Measurements from ENCODE around the gene MRPS23. TPM values are rescaled to one million over a fixed set of nuclear protein-coding genes. Genes with fewer than 3 reads are reported as not detected.

The MRPS23 gene
- total and polyA plus RNA-seq, 2 of the 4 experiments (the other 2 are of a cell fraction) = 23.5 to 37.3 TPM

GRCh38 chr17:57875290-57876022, 25.6 kb upstream of the MRPS23 start:
- in situ Hi-C loops (cut with MboI; ENCODE audit: low sequenced_read_pairs) = no loop called here
- intact Hi-C loops (cut with micrococcal nuclease) = loop anchor here (1.0 to 2.0 kb wide), 5 partner anchors 14 to 112 kb away; partner anchors contain the start of gene CUEDC1
- dilution Hi-C loops (cut with HindIII; ENCODE audit: low sequenced_read_pairs, unreplicated experiment) = no loop called here
- TF ChIP-seq FOS (IDR thresholded peaks at IDR 0.05; ENCODE audit: low read depth, low read length) (peak; percentile 72; the same call in 1 of the 2 replicates), ELK1 (IDR thresholded peaks at IDR 0.05; ENCODE audit: borderline replicate concordance, low read depth, low read length) (no peak), USF2 (IDR thresholded peaks at IDR 0.05; ENCODE audit: low read depth, low read length) (no peak), MAFK (IDR thresholded peaks at IDR 0.05; ENCODE audit: low read depth, low read length) (peak; percentile 46; the same call in 1 of the 2 replicates), CHD1 (IDR thresholded peaks at IDR 0.05; ENCODE audit: low read depth, low read length) (peak; percentile 86; the same call in 1 of the 2 replicates), MAZ (IDR thresholded peaks at IDR 0.05; ENCODE audit: borderline replicate concordance, low read depth, low read length) (peak; percentile 87), RCOR1 (IDR thresholded peaks at IDR 0.05; ENCODE audit: insufficient replicate concordance, low read length) (peak; percentile 93), MXI1 (IDR thresholded peaks at IDR 0.05; ENCODE audit: borderline replicate concordance, low read depth, low read length) (0 out of 2 replicates have a peak, but pooled peaks have one; percentile 42), BHLHE40 (IDR thresholded peaks at IDR 0.05; ENCODE audit: low read depth, low read length) (peak; percentile 82), CEBPB (IDR thresholded peaks at IDR 0.05; ENCODE audit: low read depth, low read length) (peak; percentile 33; the same call in 1 of the 2 replicates), NFE2L2 (IDR thresholded peaks at IDR 0.05; ENCODE audit: low read depth, low read length) (peak; percentile 26; the same call in 1 of the 2 replicates), RFX5 (IDR thresholded peaks at IDR 0.05; ENCODE audit: low read depth, low read length) (no peak), SMC3 (IDR thresholded peaks at IDR 0.05; ENCODE audit: low read depth, low read length) (peak; percentile 92), RAD21 (IDR thresholded peaks at IDR 0.05; ENCODE audit: low read length) (peak; percentile 77), POLR2A (IDR thresholded peaks at IDR 0.05; ENCODE audit: low read depth, low read length) (peak; percentile 55)

More at GRCh38 chr17:57875290-57876022, 25.6 kb upstream of the MRPS23 start:
- Histone ChIP-seq H3K79me1 (ENCODE audit: low read depth in 1 of 2, low read length in 2 of 2) (peaks cover 20 to 67% of the 10 kb centered on the region in 2 experiments), H3K18ac (ENCODE audit: low read depth, low read length) (peak overlapping the region; percentile 79), H3K27ac (ENCODE audit: insufficient read depth, low read length) (peak overlapping the region; percentile 89), H4K5ac (ENCODE audit: low read depth, low read length) (peak overlapping the region; percentile 79), H2BK120ac (ENCODE audit: low read depth, low read length) (peak overlapping the region; percentile 97), H3K27me3 (ENCODE audit: control insufficient read depth, insufficient read depth, low read length) (no peaks in the 10 kb centered on the region), H3K9ac (ENCODE audit: low read depth, low read length) (peak overlapping the region; percentile 49), H3K4me2 (ENCODE audit: low read depth, low read length) (peak overlapping the region; percentile 64), H3K23ac (ENCODE audit: low read depth, low read length) (peak overlapping the region; percentile 94), H3K56ac (ENCODE audit: extremely low read depth, insufficient read depth, low read length) (peak overlapping the region; percentile 83), H2AFZ (replicated peaks; ENCODE audit: low read length, poor library complexity) (peak overlapping the region; percentile 45), H2AK5ac (ENCODE audit: low read depth, low read length) (peak overlapping the region; percentile 100), H3K9me3 (ENCODE audit: control insufficient read depth, insufficient read depth, low read length) (no peaks in the 10 kb centered on the region), H3K4me3 (ENCODE audit: insufficient read depth, low read depth, low read length) (no peak overlapping the region), H4K8ac (ENCODE audit: low read depth in 2 of 2, low read length in 2 of 2) (peak overlapping the region; percentile 80 to 95), H3K4me1 (ENCODE audit: control insufficient read depth, insufficient read depth, low read length) (peaks cover 50% of the 10 kb centered on the region), H4K20me1 (ENCODE audit: insufficient read depth, low read length) (no peaks in the 10 kb centered on the region), H3K14ac (replicated peaks; ENCODE audit: low read depth, low read length) (peak overlapping the region; percentile 94), H3K9me1 (ENCODE audit: insufficient read depth, low read length) (peaks cover 43% of the 10 kb centered on the region), H2BK20ac (ENCODE audit: low read depth, low read length) (peak overlapping the region; percentile 93), H3K36me3 (ENCODE audit: control insufficient read depth, insufficient read depth, low read length) (peaks cover 32% of the 10 kb centered on the region), H4K91ac (ENCODE audit: insufficient read depth, low read depth, low read length) (peak overlapping the region; percentile 98), H2AK9ac (replicated peaks; ENCODE audit: low read depth, low read length, poor library complexity) (peak overlapping the region; percentile 93), H2BK15ac (ENCODE audit: low read depth, low read length) (peak overlapping the region; percentile 97; the same call in 2 of the 3 replicates), H2BK5ac (ENCODE audit: low read depth, low read length, poor library complexity, severe bottlenecking) (peak overlapping the region; percentile 98), H3K4ac (ENCODE audit: low read depth, low read length) (peak overlapping the region; percentile 96)
- ChIA-PET CTCF (interaction anchor here (0.6 to 2.0 kb wide), 13 partner anchors 16 to 424 kb away, joined by 3 to 7 read pairs (median 4); no protein-coding TSS in a partner anchor), POLR2A (ENCODE audit: unreplicated experiment) (interaction anchor here (0.6 to 2.2 kb wide), 6 partner anchors 14 to 124 kb away, joined by 3 to 15 read pairs (median 4); partner anchors contain the start of gene CUEDC1)
- ATAC-seq (ENCODE audit: low read depth) = peak; percentile 75
- no TSS peak for BruUV-seq (replicated peaks)
- peak; percentile 99 for DNase-seq
- WGBS, 2 experiments (ENCODE audit: extremely low coverage in 2 of 2, insufficient read length in 1 of 2) = no CpG with 5 or more reads among the region's 10 CpGs

Measured in IMR-90 (cell line).